ENCODE measurements around the gene ADCY7.

ADCY7 gene

GRCh38 chr16:50266337-50267091 is at the start of gene ADCY7:
ADCY7 (plus strand) TSS chr16:50266551; CDS start chr16:50288180, 21,629 bp downstream.
- DNase-seq (ENCODE audit: low read depth in 2 of 2), result peak; percentile 81
- peak within 1 kb of the TSS; percentile 44 to 65 for H3K4me3 ChIP-seq (replicated peaks in 1 of 2; ENCODE audit: low read depth in 2 of 2, low read length in 2 of 2)
- no peak for TF ChIP-seq CTCF (IDR thresholded peaks at IDR 0.05; ENCODE audit: low read depth, low read length)

GRCh38 chr16:50219402-50219975 is 46.9 kb upstream of the ADCY7 start:
- no peak for DNase-seq (ENCODE audit: low read depth in 2 of 2)
- H3K4me3 ChIP-seq (replicated peaks in 1 of 2; ENCODE audit: low read depth in 2 of 2, low read length in 2 of 2), result no peak overlapping the region
- TF ChIP-seq CTCF (IDR thresholded peaks at IDR 0.05; ENCODE audit: low read depth, low read length), result no peak

GRCh38 chr16:50224286-50224685 is 42.1 kb upstream of the ADCY7 start:
- no peak overlapping the region for H3K4me3 ChIP-seq (replicated peaks in 1 of 2; ENCODE audit: low read depth in 2 of 2, low read length in 2 of 2)
- no peak for TF ChIP-seq CTCF (IDR thresholded peaks at IDR 0.05; ENCODE audit: low read depth, low read length)
- DNase-seq (ENCODE audit: low read depth in 2 of 2), result no peak

- no peak for TF ChIP-seq CTCF (IDR thresholded peaks at IDR 0.05; ENCODE audit: low read depth, low read length)
- no peak overlapping the region for H3K4me3 ChIP-seq (replicated peaks in 1 of 2; ENCODE audit: low read depth in 2 of 2, low read length in 2 of 2)
- DNase-seq (ENCODE audit: low read depth in 2 of 2), result no peak
These were observed 39.2 kb upstream of the ADCY7 start for GRCh38 chr16:50227120-50227519.

GRCh38 chr16:50227665-50228064 is 38.7 kb upstream of the ADCY7 start:
- no peak for TF ChIP-seq CTCF (IDR thresholded peaks at IDR 0.05; ENCODE audit: low read depth, low read length)
- no peak for DNase-seq (ENCODE audit: low read depth in 2 of 2)
- H3K4me3 ChIP-seq (replicated peaks in 1 of 2; ENCODE audit: low read depth in 2 of 2, low read length in 2 of 2), result no peak overlapping the region

GRCh38 chr16:50228364-50228868 is 37.9 kb upstream of the ADCY7 start:
- no peak overlapping the region for H3K4me3 ChIP-seq (replicated peaks in 1 of 2; ENCODE audit: low read depth in 2 of 2, low read length in 2 of 2)
- DNase-seq (ENCODE audit: low read depth in 2 of 2), result no peak
- TF ChIP-seq CTCF (IDR thresholded peaks at IDR 0.05; ENCODE audit: low read depth, low read length), result no peak
